Measurements from ENCODE around the gene SH3GLB2. TPM values are rescaled to one million over a fixed set of nuclear protein-coding genes. Genes with fewer than 3 reads are reported as not detected.

SH3GLB2 gene
- total RNA-seq, 1 donor from 2014 or later = 63.8 TPM

GRCh38 chr9:129023036-129023907, 4.9 kb downstream of the SH3GLB2 start:
- no peak for DNase-seq (ENCODE audit: extremely low read depth, low read depth, low spot score)

DNA sequence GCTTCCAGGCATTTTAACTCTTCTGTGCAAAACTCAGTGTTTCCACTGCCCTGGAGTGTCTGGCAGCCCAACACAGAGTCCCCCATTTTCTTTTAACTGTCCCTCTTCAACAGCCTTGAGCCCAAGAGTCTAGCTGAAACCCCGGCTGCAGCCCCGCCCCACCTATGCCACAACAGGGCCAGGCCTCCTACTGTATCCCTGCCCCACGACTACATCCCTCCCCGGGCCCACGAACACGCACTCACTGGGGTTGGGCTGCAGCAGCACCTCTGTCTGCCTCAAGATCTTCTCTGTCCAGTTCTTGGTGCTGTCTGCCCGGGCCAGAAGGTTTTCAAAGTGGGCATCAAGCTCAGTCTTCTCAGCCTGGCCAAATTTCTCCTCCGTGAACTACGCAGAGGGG, 6.1 kb downstream of the SH3GLB2 start:
- DNase-seq (ENCODE audit: extremely low read depth, low read depth, low spot score) = no peak

DNA sequence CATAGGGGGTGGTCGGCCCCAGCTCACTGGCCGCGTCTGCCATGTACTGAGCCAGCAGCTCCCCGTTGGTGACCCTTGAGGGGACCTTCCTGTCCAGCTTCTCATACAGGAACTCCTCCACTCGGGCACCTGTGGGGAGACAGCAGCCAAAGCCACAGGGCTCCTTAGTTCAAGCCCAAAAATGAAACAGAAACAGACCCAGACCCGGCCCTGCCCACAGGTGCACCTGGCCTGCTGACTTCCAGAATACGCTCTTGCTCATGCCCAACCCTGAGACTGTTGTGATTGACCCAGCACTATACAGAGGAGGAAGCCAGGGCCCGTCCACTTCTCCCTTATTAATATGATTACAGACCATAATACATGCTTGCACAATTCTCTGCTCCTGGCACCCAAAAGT, 7.0 kb downstream of the SH3GLB2 start:
- no peak for DNase-seq (ENCODE audit: extremely low read depth, low read depth, low spot score)

DNA sequence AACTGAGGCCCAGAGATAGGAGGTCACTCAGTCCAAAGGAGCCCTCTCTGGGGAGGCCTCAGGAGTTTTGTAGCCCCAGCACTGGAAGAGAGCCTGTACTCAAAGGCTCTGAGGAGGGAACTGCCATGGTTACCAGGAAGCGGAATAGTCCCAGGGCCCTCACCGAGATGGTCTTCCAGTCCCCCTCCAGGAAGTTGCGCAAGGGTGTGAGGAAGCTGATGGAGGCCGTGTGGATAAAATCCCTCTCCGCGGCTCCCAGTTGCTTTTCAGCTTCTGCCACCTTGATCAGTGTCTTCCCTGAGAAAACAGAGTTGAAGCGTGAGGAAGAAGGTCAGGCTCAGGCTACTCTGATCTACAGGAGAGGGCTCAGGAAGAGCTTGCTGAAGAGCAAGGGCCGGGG, 13.5 kb downstream of the SH3GLB2 start:
- no peak for DNase-seq (ENCODE audit: extremely low read depth, low read depth, low spot score)

DNA sequence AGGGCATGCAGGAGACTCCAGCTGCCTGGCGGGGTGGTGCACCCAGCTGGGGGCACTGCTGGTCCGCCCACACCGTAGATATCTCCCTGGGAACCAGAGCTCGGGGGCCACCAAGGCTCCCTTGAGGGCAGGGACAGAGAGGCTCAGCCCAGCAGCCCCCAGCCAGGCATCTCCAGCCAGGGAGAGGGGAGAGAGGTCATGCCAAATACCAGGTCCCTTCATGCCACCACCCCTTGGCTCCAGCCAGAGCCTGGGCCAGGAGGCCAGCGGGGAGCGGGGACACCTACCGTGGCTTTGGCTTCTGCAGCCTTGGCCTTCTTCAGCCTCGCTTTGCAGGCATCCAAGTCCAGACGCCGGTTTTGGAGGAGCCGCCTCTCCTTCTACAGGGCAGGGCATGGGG, 14.0 kb downstream of the SH3GLB2 start:
- no peak for DNase-seq (ENCODE audit: extremely low read depth, low read depth, low spot score)

GRCh38 chr9:129013674-129014073, 14.5 kb downstream of the SH3GLB2 start:
- no peak for DNase-seq (ENCODE audit: extremely low read depth, low read depth, low spot score)

- no peak for DNase-seq (ENCODE audit: extremely low read depth, low read depth, low spot score)
Measured at GRCh38 chr9:129012893-129013448, 15.2 kb downstream of the SH3GLB2 start.

DNA sequence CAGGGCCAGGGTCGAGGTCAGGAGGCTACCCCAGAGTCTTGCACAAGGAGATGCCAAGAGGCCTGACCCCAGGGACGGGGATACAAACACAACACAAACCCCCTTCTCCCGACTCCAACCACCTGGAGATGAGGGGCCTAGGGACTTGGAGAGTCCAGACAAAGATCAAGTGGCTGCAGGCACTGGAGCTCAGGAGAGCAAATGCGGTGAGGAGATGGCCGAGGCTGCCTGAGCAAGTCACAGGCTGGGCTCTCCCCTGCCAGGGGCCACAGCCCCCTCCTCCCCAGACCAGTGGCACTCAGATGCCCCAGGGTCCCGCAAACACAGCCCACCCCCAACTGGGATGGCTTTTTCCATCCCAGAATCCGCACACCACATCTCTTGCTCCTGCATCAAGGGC, 15.8 kb downstream of the SH3GLB2 start:
- DNase-seq (ENCODE audit: extremely low read depth, low read depth, low spot score) = no peak

DNA sequence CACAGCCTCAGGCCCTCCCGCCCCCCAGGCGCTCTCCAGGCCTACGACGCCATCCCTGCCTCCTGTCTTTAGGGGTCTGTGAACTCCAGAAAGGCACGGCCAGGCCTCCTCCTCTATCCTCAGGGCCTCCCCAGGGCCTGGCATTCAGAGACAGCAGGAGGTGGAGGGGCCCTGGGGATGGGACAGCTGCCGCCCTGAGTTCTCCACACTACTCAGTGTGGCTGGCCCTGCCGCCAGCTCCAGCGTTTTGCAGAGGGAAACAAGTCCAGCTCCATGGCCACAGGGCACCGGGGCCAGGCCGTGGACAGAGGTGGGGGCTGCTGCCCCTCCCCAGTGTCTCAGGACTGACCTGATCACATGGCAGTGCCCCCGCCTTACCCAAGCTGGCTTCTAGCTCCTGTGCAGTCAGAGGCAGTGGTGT, 16.4 kb downstream of the SH3GLB2 start:
- no peak for DNase-seq (ENCODE audit: extremely low read depth, low read depth, low spot score)

- DNase-seq (ENCODE audit: extremely low read depth, low read depth, low spot score) = no peak
Measured at GRCh38 chr9:129011170-129011569, 17.0 kb downstream of the SH3GLB2 start.

DNA sequence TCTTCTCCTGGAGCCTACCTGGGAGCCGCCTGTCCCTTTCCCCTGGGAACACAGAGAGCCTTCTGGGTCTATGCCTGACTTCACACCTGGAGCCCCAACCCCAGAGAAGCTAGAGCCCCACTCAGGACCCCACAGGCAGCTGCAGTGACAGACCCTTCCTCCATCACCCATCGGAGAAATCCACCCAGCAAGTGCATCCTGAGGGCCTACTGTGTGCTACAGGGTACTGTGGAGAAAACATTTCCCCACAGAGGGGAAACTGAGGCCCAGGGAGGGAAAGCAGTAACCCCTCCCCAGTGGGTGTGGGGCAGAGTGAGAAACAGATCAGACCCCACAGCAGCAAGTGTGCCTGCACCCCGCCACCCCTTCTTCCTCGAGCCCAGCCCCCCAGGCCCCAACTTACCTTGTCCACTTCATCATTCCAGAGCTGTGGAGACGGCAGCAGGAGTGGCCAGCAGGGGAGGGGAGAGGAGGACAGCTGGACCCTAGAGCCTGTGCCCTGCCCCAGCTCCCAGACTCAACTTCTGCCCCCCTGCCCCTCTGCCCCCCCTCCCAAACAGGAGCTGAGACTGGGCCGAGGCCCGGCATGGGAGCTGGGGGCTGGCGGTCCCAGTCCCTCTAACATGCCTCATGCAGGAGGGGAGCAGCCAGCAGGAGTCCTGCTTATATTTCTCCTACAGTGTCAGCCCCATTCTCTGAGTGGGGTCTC, 17.7 kb downstream of the SH3GLB2 start:
- DNase-seq (ENCODE audit: extremely low read depth, low read depth, low spot score) = no peak

DNA sequence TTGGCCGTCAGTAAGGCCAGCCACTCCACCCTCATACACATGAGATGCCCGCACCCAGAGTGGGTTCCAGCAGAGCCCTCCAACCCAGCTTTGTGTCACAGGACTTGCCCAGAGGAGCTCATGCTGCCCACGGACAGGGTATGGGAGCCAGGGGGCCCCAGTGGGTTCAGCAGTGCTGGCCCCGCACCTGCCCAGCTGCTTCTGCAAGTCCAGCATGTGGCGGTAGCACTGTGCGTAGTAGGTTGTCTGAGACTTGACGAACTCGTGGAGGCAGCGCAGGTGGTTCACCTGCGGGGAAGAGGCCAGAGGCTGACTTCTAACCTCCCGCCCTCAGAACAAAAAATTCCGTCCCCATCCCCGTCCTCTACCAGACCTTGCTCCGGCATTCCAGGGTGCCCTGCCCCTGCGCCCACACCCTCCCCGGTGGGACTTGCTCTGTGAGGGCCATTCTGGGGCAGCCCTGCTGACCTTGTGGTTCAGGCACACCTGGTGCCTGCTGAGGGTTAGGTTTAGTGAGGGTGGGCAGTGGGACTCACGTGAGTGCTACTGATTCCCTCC, 18.5 kb downstream of the SH3GLB2 start:
- no peak for DNase-seq (ENCODE audit: extremely low read depth, low read depth, low spot score)

GRCh38 chr9:129008986-129009583, 19.0 kb downstream of the SH3GLB2 start:
- no peak for DNase-seq (ENCODE audit: extremely low read depth, low read depth, low spot score)

GRCh38 chr9:129008469-129008965, 19.6 kb downstream of the SH3GLB2 start:
- no peak for DNase-seq (ENCODE audit: extremely low read depth, low read depth, low spot score)

GRCh38 chr9:129007766-129008468, 20.2 kb downstream of the SH3GLB2 start:
- no peak for DNase-seq (ENCODE audit: extremely low read depth, low read depth, low spot score)

DNA sequence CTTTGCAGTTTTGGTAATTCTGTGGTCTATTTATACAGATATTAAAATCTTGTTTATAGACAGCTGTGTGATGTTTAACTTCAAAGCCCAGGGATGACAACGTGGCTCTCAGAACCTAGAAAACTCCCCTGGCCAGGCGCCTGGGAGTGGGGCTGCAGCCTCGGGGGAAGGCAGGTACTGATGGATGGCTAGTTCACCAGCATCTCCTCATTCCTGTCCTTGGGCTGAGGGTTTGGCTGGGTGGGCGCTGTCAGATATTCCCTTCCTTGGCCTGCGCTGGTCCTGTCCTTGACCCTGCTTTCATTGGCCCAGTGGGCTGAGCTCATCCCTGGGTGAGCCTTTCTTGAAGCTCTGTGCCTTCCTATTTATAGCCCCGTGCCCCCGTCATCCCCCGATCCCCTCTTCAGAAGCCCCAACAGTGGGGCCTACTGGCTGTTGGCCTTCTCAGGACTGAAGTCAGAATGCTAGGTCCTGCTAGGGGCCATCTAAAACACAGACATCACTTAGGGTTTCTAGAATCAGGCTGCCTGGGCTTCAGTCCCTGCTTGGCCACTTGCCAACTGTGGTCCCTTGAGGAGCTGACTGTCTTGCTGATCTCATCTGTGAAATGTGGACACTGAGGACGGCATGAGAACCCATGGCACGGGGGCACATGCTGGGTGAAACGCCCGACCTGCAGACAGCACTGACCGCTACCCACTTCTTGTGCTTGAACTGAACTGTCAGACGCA, 20.9 kb downstream of the SH3GLB2 start:
- DNase-seq (ENCODE audit: extremely low read depth, low read depth, low spot score) = no peak

- DNase-seq (ENCODE audit: extremely low read depth, low read depth, low spot score) = peak; percentile 9
Measured at GRCh38 chr9:129006328-129007034, 21.6 kb downstream of the SH3GLB2 start.

DNA sequence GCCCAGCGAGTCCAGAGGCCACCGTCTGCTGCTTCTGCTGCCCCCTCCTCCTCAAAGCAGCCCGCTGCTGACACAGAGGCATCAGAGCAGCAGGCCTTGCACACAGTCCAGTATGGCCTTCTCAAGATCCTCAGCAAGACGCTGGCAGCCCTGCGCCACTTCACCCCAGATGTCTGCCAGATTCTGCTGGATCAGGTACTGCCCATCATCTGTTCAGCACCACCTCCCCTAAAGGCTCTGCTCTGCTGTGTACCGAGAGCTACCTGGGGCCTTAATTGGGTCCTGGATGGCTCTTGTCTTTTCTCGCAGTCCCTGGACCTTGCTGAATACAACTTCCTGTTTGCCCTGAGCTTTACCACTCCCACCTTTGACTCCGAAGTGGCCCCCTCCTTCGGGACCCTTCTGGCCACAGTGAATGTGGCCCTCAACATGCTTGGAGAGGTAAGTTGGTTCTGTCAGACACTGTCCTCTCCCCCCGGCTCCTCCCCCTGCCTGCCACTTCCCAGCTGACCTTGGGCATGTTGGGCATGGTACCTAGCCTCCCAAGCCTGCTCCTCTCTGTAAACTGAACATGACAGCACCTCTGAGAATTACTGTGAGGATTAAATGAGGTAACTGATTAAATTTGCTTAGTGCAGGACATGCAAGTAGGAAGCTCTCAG, 22.7 kb downstream of the SH3GLB2 start:
- DNase-seq (ENCODE audit: extremely low read depth, low read depth, low spot score) = no peak

Data from glomerular endothelial cell (primary cell).